Activated naive CD8-positive, alpha-beta T cell treated with anti-CD3 and anti-CD28 coated beads for 36 hours (primary cell): ENCODE measurements around the gene RGS19. TPM values are rescaled to one million over a fixed set of nuclear protein-coding genes. Genes with fewer than 3 reads are reported as not detected.

ENCODE experiments used
- DNase-seq: peaks from one replicate; pipeline ENCODE4 v3.0.0; 2021
- H3K27ac Mint-ChIP-seq: one replicate; pipeline ENCODE4 v1.8.0; 2022; ENCODE audit warnings: mild to moderate bottlenecking, moderate library complexity, mixed read lengths
- H3K27me3 Mint-ChIP-seq: one replicate; pipeline ENCODE4 v1.8.0; 2022; ENCODE audit warnings: mild to moderate bottlenecking, mixed read lengths
- H3K36me3 Mint-ChIP-seq: one replicate; pipeline ENCODE4 v1.8.0; 2021; ENCODE audit warnings: mild to moderate bottlenecking, mixed read lengths
- H3K4me1 Mint-ChIP-seq: one replicate; pipeline ENCODE4 v1.8.0; 2021; ENCODE audit warnings: mixed read lengths
- H3K4me3 Mint-ChIP-seq: one replicate; pipeline ENCODE4 v1.8.0; 2022; ENCODE audit warnings: mild to moderate bottlenecking, moderate library complexity, mixed read lengths
- H3K9me3 Mint-ChIP-seq: one replicate; pipeline ENCODE4 v1.8.0; 2022; ENCODE audit warnings: mixed read lengths
- total RNA-seq, 2 experiments: library from RNA; stranded (reverse); gene quantifications; one replicate each; pipeline ENCODE4 v1.2.3, GENCODE V29; 2021

The RGS19 gene
- total RNA-seq, 2 experiments from 2014 or later, result 26.4 to 31.8 TPM

GRCh38 chr20:64047046-64047389 lies 32.3 kb downstream of the RGS19 start:
- H3K4me1 Mint-ChIP-seq, result peaks cover 7% of the 10 kb centered on the region
- no peak overlapping the region for H3K4me3 Mint-ChIP-seq
- H3K9me3 Mint-ChIP-seq, result no peaks in the 10 kb centered on the region
- no peaks in the 10 kb centered on the region for H3K36me3 Mint-ChIP-seq
- H3K27me3 Mint-ChIP-seq, result peaks cover 40% of the 10 kb centered on the region
- H3K27ac Mint-ChIP-seq, result no peak overlapping the region
- no peak for DNase-seq

- Mint-ChIP-seq H3K4me1 (peaks cover 14% of the 10 kb centered on the region), H3K27ac (no peak overlapping the region), H3K9me3 (no peaks in the 10 kb centered on the region), H3K4me3 (no peak overlapping the region), H3K36me3 (no peaks in the 10 kb centered on the region), H3K27me3 (peaks cover 27% of the 10 kb centered on the region)
- DNase-seq, result no peak
These were observed 33.8 kb downstream of the RGS19 start for GRCh38 chr20:64045346-64046011.

- Mint-ChIP-seq H3K36me3 (no peaks in the 10 kb centered on the region), H3K27me3 (peaks cover 22% of the 10 kb centered on the region), H3K4me1 (peaks cover 17% of the 10 kb centered on the region), H3K27ac (no peak overlapping the region), H3K4me3 (no peak overlapping the region), H3K9me3 (no peaks in the 10 kb centered on the region)
- DNase-seq, result no peak
These were observed 34.7 kb downstream of the RGS19 start for GRCh38 chr20:64044484-64045247.

GRCh38 chr20:64043768-64044167 lies 35.5 kb downstream of the RGS19 start:
- no peak for DNase-seq
- H3K4me1 Mint-ChIP-seq, result peaks cover 19% of the 10 kb centered on the region
- no peaks in the 10 kb centered on the region for H3K9me3 Mint-ChIP-seq
- no peaks in the 10 kb centered on the region for H3K36me3 Mint-ChIP-seq
- peaks cover 18% of the 10 kb centered on the region for H3K27me3 Mint-ChIP-seq
- H3K4me3 Mint-ChIP-seq, result peak overlapping the region; percentile 48
- no peak overlapping the region for H3K27ac Mint-ChIP-seq

GRCh38 chr20:64042054-64042781 lies 37.1 kb downstream of the RGS19 start:
- Mint-ChIP-seq H3K27me3 (peaks cover 14% of the 10 kb centered on the region), H3K36me3 (peaks cover 2% of the 10 kb centered on the region), H3K4me1 (peaks cover 26% of the 10 kb centered on the region), H3K9me3 (no peaks in the 10 kb centered on the region), H3K4me3 (peak overlapping the region; percentile 83), H3K27ac (peak overlapping the region; percentile 84)
- no peak for DNase-seq

GRCh38 chr20:64041781-64042053 lies 37.6 kb downstream of the RGS19 start:
- H3K4me3 Mint-ChIP-seq, result peak overlapping the region; percentile 83
- H3K4me1 Mint-ChIP-seq, result peaks cover 31% of the 10 kb centered on the region
- no peak for DNase-seq
- peaks cover 9% of the 10 kb centered on the region for H3K27me3 Mint-ChIP-seq
- no peaks in the 10 kb centered on the region for H3K9me3 Mint-ChIP-seq
- no peak overlapping the region for H3K27ac Mint-ChIP-seq
- peaks cover 2% of the 10 kb centered on the region for H3K36me3 Mint-ChIP-seq

GRCh38 chr20:64041040-64041780 lies 38.1 kb downstream of the RGS19 start:
- no peak for DNase-seq
- Mint-ChIP-seq H3K4me1 (peaks cover 36% of the 10 kb centered on the region), H3K27ac (peak overlapping the region; percentile 59), H3K4me3 (peak overlapping the region; percentile 83), H3K36me3 (peaks cover 2% of the 10 kb centered on the region), H3K9me3 (no peaks in the 10 kb centered on the region), H3K27me3 (peaks cover 4% of the 10 kb centered on the region)

GRCh38 chr20:64040231-64041039 lies 38.9 kb downstream of the RGS19 start:
- no peak overlapping the region for H3K27ac Mint-ChIP-seq
- H3K9me3 Mint-ChIP-seq, result no peaks in the 10 kb centered on the region
- H3K4me3 Mint-ChIP-seq, result no peak overlapping the region
- H3K4me1 Mint-ChIP-seq, result peaks cover 39% of the 10 kb centered on the region
- peaks cover 2% of the 10 kb centered on the region for H3K36me3 Mint-ChIP-seq
- peaks cover 3% of the 10 kb centered on the region for H3K27me3 Mint-ChIP-seq
- no peak for DNase-seq

- Mint-ChIP-seq H3K4me3 (peak overlapping the region; percentile 65), H3K4me1 (peaks cover 47% of the 10 kb centered on the region), H3K27me3 (peaks cover 3% of the 10 kb centered on the region), H3K36me3 (peaks cover 2% of the 10 kb centered on the region), H3K27ac (no peak overlapping the region), H3K9me3 (no peaks in the 10 kb centered on the region)
- DNase-seq, result no peak
These were observed 39.8 kb downstream of the RGS19 start for GRCh38 chr20:64039293-64040160.

GRCh38 chr20:64038565-64039292 lies 40.6 kb downstream of the RGS19 start:
- Mint-ChIP-seq H3K4me3 (peak overlapping the region; percentile 65), H3K27ac (no peak overlapping the region), H3K27me3 (peaks cover 3% of the 10 kb centered on the region), H3K36me3 (peaks cover 7% of the 10 kb centered on the region), H3K4me1 (peaks cover 54% of the 10 kb centered on the region), H3K9me3 (no peaks in the 10 kb centered on the region)
- peak; percentile 85 for DNase-seq

GRCh38 chr20:64038224-64038564 lies 41.1 kb downstream of the RGS19 start:
- no peak overlapping the region for H3K4me3 Mint-ChIP-seq
- peaks cover 11% of the 10 kb centered on the region for H3K36me3 Mint-ChIP-seq
- peaks cover 3% of the 10 kb centered on the region for H3K27me3 Mint-ChIP-seq
- H3K27ac Mint-ChIP-seq, result no peak overlapping the region
- no peaks in the 10 kb centered on the region for H3K9me3 Mint-ChIP-seq
- DNase-seq, result peak; percentile 46
- H3K4me1 Mint-ChIP-seq, result peaks cover 55% of the 10 kb centered on the region

- H3K4me3 Mint-ChIP-seq, result peak overlapping the region; percentile 40
- DNase-seq, result no peak
- peaks cover 3% of the 10 kb centered on the region for H3K27me3 Mint-ChIP-seq
- H3K9me3 Mint-ChIP-seq, result no peaks in the 10 kb centered on the region
- H3K36me3 Mint-ChIP-seq, result peaks cover 11% of the 10 kb centered on the region
- H3K4me1 Mint-ChIP-seq, result peaks cover 55% of the 10 kb centered on the region
- H3K27ac Mint-ChIP-seq, result peak overlapping the region; percentile 45
These were observed 41.7 kb downstream of the RGS19 start for GRCh38 chr20:64037498-64038213.

GRCh38 chr20:64037199-64037497 lies 42.2 kb downstream of the RGS19 start:
- no peak for DNase-seq
- Mint-ChIP-seq H3K36me3 (peaks cover 13% of the 10 kb centered on the region), H3K27ac (peak overlapping the region; percentile 80), H3K4me3 (no peak overlapping the region), H3K27me3 (peaks cover 3% of the 10 kb centered on the region), H3K9me3 (no peaks in the 10 kb centered on the region), H3K4me1 (peaks cover 54% of the 10 kb centered on the region)
